ENCODE results near the gene SCNN1B. TPM values are rescaled to one million over a fixed set of nuclear protein-coding genes. Genes with fewer than 3 reads are reported as not detected.

The SCNN1B gene
- total RNA-seq, 2 donors from 2014 or later, result 27.7 to 94.7 TPM

GRCh38 chr16:23345237-23345636 is 43.1 kb downstream of the SCNN1B start:
- Histone ChIP-seq H3K27ac (no peak overlapping the region), H3K9ac (ENCODE audit: low read depth in 2 of 2, low read length in 2 of 2) (no peak overlapping the region), H3K9me3 (no peaks in the 10 kb centered on the region), H3K27me3 (no peaks in the 10 kb centered on the region), H3K4me3 (no peak overlapping the region), H3K36me3 (no peaks in the 10 kb centered on the region), H3K4me1 (no peaks in the 10 kb centered on the region)
- no peak for DNase-seq
- TF ChIP-seq, protein P1, sequence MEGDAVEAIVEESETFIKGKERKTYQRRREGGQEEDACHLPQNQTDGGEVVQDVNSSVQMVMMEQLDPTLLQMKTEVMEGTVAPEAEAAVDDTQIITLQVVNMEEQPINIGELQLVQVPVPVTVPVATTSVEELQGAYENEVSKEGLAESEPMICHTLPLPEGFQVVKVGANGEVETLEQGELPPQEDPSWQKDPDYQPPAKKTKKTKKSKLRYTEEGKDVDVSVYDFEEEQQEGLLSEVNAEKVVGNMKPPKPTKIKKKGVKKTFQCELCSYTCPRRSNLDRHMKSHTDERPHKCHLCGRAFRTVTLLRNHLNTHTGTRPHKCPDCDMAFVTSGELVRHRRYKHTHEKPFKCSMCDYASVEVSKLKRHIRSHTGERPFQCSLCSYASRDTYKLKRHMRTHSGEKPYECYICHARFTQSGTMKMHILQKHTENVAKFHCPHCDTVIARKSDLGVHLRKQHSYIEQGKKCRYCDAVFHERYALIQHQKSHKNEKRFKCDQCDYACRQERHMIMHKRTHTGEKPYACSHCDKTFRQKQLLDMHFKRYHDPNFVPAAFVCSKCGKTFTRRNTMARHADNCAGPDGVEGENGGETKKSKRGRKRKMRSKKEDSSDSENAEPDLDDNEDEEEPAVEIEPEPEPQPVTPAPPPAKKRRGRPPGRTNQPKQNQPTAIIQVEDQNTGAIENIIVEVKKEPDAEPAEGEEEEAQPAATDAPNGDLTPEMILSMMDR (IDR thresholded peaks at IDR 0.05), result no peak
- intact Hi-C loops (cut with DNase I), result loop anchor here (10.0 kb wide), 1 partner anchor 70 kb away; no protein-coding TSS in a partner anchor

DNA sequence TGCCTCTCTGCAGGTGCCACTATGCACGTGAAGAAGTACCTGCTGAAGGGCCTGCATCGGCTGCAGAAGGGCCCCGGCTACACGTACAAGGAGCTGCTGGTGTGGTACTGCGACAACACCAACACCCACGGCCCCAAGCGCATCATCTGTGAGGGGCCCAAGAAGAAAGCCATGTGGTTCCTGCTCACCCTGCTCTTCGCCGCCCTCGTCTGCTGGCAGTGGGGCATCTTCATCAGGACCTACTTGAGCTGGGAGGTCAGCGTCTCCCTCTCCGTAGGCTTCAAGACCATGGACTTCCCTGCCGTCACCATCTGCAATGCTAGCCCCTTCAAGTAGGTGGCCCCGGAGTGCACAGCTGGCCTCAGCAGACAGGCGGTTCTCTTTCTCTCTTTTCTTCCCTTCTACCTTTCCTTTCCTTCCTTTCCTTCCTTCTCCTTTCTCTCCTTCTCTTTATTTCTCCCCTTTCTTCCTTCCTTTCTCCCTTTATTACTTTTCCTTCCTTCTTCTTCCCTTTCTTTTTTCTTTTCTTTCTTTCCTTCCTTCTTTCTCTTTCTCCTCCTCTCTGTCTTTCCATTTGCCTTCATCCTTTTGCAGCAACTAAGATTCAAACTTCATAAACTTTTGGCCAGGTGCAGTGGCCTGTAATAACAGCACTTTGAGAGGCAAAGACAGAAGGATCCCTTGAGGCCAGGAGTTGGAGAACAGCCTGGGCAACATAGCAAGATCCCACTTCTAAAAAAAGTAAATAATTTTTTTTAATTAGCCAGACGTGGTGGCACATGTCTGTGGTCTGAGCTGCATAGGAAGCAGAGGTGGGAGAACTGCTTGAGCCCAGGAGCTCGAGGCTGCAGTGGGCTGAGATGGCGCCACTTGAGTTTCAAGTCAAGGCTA is 46.7 kb downstream of the SCNN1B start:
- Histone ChIP-seq H3K27me3 (no peaks in the 10 kb centered on the region), H3K4me1 (peaks cover 5% of the 10 kb centered on the region), H3K36me3 (no peaks in the 10 kb centered on the region), H3K4me3 (no peak overlapping the region), H3K9ac (ENCODE audit: low read depth in 2 of 2, low read length in 2 of 2) (no peak overlapping the region), H3K27ac (no peak overlapping the region), H3K9me3 (no peaks in the 10 kb centered on the region)
- DNase-seq, result no peak
- intact Hi-C loops (cut with DNase I), result loop anchor here (10.0 kb wide), 1 partner anchor 66 kb away; no protein-coding TSS in a partner anchor
- TF ChIP-seq, protein P1 (IDR thresholded peaks at IDR 0.05), result no peak

- intact Hi-C loops (cut with DNase I), result no loop called here
- H3K4me3 ChIP-seq, result no peak overlapping the region
- TF ChIP-seq, protein P1 (IDR thresholded peaks at IDR 0.05), result no peak
- H3K27me3 ChIP-seq, result no peaks in the 10 kb centered on the region
- H3K9ac ChIP-seq (ENCODE audit: low read depth in 2 of 2, low read length in 2 of 2), result no peak overlapping the region
- H3K36me3 ChIP-seq, result no peaks in the 10 kb centered on the region
- no peak overlapping the region for H3K27ac ChIP-seq
- DNase-seq, result peak; percentile 87
- no peaks in the 10 kb centered on the region for H3K9me3 ChIP-seq
- H3K4me1 ChIP-seq, result peaks cover 5% of the 10 kb centered on the region
Observed at GRCh38 chr16:23351360-23351759, 49.3 kb downstream of the SCNN1B start.

DNA sequence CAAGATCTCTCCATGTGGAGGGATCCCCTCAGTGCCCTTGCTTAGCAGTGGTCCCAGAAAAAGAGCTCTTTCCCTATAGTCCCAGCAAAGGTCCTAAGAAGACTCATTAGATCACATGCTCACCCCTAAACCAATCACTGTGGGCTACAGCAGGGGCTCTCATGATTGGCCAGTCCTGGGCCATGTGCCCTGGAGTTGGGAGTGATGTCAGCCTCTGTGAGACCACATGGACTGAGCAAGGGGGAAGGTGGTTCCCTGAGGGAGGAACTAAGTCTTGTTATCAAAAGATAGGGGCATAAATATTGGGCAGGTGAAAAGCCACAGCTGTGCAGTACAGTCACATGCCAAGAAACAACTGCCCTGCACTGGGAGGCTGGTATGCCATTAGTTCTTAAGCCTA is 51.3 kb downstream of the SCNN1B start:
- no peaks in the 10 kb centered on the region for H3K9me3 ChIP-seq
- peaks cover 5% of the 10 kb centered on the region for H3K4me1 ChIP-seq
- no peaks in the 10 kb centered on the region for H3K36me3 ChIP-seq
- no peak overlapping the region for H3K27ac ChIP-seq
- no peak for DNase-seq
- H3K27me3 ChIP-seq, result no peaks in the 10 kb centered on the region
- intact Hi-C loops (cut with DNase I), result no loop called here
- no peak overlapping the region for H3K9ac ChIP-seq (ENCODE audit: low read depth in 2 of 2, low read length in 2 of 2)
- TF ChIP-seq, protein P1 (IDR thresholded peaks at IDR 0.05), result no peak
- no peak overlapping the region for H3K4me3 ChIP-seq

DNA sequence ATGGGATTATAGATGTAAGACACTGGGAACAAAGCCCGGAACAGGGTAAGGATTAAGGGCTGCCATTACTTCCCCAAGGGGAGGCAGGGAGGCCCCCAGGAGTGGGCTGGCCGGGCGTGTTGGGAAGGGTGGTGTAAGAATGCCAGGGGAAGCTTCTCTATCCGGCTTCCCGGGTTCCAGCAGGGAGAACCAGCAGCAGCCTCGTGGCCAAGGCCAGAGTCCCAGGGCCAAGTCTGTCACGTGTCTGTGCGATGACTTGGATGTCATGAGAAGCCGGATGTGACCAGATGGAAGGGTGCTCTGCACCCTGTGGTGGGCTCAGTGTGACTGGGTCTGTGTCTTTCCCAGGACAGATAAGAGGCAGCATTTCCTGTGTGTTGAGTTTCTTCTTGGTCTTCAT is 52.1 kb downstream of the SCNN1B start:
- H3K9ac ChIP-seq (ENCODE audit: low read depth in 2 of 2, low read length in 2 of 2), result no peak overlapping the region
- H3K4me3 ChIP-seq, result no peak overlapping the region
- H3K36me3 ChIP-seq, result no peaks in the 10 kb centered on the region
- intact Hi-C loops (cut with DNase I), result no loop called here
- H3K9me3 ChIP-seq, result no peaks in the 10 kb centered on the region
- H3K27ac ChIP-seq, result no peak overlapping the region
- DNase-seq, result no peak
- TF ChIP-seq, protein P1 (IDR thresholded peaks at IDR 0.05), result no peak
- no peaks in the 10 kb centered on the region for H3K27me3 ChIP-seq
- peaks cover 5% of the 10 kb centered on the region for H3K4me1 ChIP-seq

All from colonic mucosa (tissue), 4 donors.